Hematopoietic multipotent progenitor cell (in vitro differentiated cells): Measurements from ENCODE around the gene RNU1-3. TPM values are rescaled to one million over a fixed set of nuclear protein-coding genes. Genes with fewer than 3 reads are reported as not detected.
"Not testable (repeated sequence)": the region's sequence is repeated elsewhere in the genome, so short reads cannot be mapped to it uniquely, and the experiment has no call there.

Experiments
- DNase-seq, 3 donors: peaks; one replicate each; pipeline ENCODE4 v3.0.0-alpha.2; 2011 to 2015; ENCODE audit warnings: low read depth in 2 of 3, low spot score in 2 of 3
- total RNA-seq: library from RNA; depleted of rRNA; stranded (reverse); fragments of >200 nt; gene quantifications from one replicate; pipeline ENCODE4 v1.2.3, GENCODE V29; 2012

The RNU1-3 gene
- total RNA-seq, 1 donor, result under 0.01 TPM

- DNase-seq, result not testable (repeated sequence)
Observed at GRCh38 chr1:16696507-16697150, 29.9 kb upstream of the RNU1-3 start.

GRCh38 chr1:16694308-16694702 lies 27.6 kb upstream of the RNU1-3 start:
- not testable (repeated sequence) for DNase-seq

- not testable (repeated sequence) for DNase-seq
Observed at GRCh38 chr1:16693449-16694307, 26.9 kb upstream of the RNU1-3 start.

- not testable (repeated sequence) for DNase-seq
Observed at GRCh38 chr1:16692717-16693448, 26.1 kb upstream of the RNU1-3 start.

GRCh38 chr1:16692283-16692682 lies 25.5 kb upstream of the RNU1-3 start:
- DNase-seq, result not testable (repeated sequence)

GRCh38 chr1:16690971-16691682 lies 24.4 kb upstream of the RNU1-3 start:
- not testable (repeated sequence) for DNase-seq

- not testable (repeated sequence) for DNase-seq
Observed at GRCh38 chr1:16687132-16687800, 20.5 kb upstream of the RNU1-3 start.

GRCh38 chr1:16685445-16686371 lies 19.0 kb upstream of the RNU1-3 start:
- not testable (repeated sequence) for DNase-seq

- not testable (repeated sequence) for DNase-seq
Observed at GRCh38 chr1:16684738-16685337, 18.1 kb upstream of the RNU1-3 start.

- DNase-seq, result not testable (repeated sequence)
Observed at GRCh38 chr1:16684152-16684551, 17.4 kb upstream of the RNU1-3 start.

GRCh38 chr1:16682803-16683202 lies 16.1 kb upstream of the RNU1-3 start:
- DNase-seq, result not testable (repeated sequence)

- not testable (repeated sequence) for DNase-seq
Observed at GRCh38 chr1:16680366-16680765, 13.6 kb upstream of the RNU1-3 start.

- DNase-seq, result peak in 2 of 3 donors; percentile 67 to 90
Observed at GRCh38 chr1:16677552-16678431, 11.0 kb upstream of the RNU1-3 start.

GRCh38 chr1:16676661-16677523 lies 10.1 kb upstream of the RNU1-3 start:
- DNase-seq, result peak in 2 of 3 donors; percentile 77 to 80

- DNase-seq, result not testable (repeated sequence)
Observed at GRCh38 chr1:16675118-16675510, 8.4 kb upstream of the RNU1-3 start.

GRCh38 chr1:16673976-16674375 lies 7.2 kb upstream of the RNU1-3 start:
- not testable (repeated sequence) for DNase-seq
